Femur (tissue), 1 donor: ENCODE results near the gene PLEKHG5.
"Not testable (repeated sequence)": the region's sequence is repeated elsewhere in the genome, so short reads cannot be mapped to it uniquely, and the experiment has no call there.

Source experiments
- DNase-seq: peaks from one replicate; pipeline ENCODE4 v3.0.0-alpha.2; 2017

The PLEKHG5 gene

DNA sequence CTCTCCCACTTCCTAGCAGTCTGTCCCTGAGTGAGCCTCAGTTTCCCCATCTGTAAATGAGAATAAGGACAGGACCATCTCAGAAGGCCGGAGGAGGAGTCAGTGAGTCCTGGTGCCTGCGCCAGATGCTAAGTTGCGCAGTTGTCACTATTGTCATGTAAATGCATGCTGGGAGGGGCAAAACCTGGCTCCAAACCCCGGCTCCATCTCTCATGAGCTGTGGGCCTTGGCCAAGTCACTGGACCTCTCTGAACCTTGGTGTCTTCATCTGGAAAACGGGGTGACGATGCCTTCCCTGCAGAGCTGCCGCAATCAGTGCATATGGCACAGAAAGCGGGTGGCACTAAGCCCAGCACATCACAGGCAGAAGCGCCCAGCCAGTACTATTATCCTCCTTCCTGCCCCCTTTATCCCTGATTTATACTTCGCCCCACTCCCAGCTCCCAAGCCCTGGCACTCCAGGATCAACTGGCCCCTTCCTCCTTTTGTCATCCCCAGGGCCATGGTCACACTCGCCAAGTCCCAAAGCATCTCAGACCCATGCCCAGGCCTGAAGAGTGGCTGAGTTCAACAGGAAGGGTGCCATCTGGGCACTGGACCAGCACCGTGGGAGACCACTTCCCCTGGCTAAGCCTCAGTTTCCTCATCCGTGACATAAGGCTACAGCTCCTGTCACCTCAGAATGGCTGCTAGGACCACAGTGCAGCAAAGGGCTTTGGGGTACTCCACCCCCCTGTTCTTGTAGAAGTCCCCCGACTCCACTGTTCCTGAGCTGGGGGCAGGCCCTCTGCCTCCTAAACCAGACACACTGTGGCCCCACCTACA lies 4.3 kb upstream of the PLEKHG5 start:
- peak; percentile 24 for DNase-seq

DNA sequence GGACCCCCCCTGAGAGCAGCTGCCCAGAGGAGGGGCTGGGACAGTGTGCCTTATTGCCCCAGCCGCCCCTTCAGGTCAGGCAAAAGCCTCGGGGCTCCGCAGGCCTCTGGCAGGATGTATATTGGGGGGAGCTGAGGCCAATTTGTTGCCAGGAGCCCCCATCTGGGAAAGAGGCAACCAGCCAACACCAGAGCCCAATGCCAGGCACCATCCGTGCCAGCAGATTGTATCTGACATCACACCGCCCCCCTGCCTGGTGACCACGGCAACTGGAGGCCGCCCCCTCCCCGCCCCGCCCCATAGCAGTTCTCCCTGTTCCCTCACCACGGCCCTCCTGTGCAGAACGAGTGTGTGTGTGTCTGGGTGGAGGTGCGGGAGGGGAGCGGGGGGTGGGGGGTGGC lies 3.6 kb upstream of the PLEKHG5 start:
- peak; percentile 39 for DNase-seq

GRCh38 chr1:6494627-6495026 lies 3.2 kb upstream of the PLEKHG5 start:
- DNase-seq: no peak

DNA sequence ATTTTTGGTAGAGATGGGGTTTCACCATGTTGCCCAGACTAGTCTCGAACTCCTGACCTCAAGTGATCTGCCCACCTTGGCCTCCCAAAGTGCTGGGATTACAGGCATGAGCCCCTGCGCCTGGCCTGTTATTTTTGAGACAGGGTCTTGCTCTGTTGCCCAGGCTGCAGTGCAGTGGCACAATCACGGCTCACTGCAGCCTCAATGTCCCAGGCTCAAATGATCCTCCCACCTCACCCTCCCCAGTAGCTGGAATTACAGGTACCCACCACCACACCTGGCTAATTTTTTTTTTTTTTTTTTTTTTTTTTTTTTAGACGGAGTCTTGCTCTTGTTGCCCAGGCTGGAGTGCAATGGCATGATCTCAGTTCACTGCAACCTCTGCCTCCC lies 2.4 kb upstream of the PLEKHG5 start:
- not testable (repeated sequence) for DNase-seq

GRCh38 chr1:6491966-6492365 lies 499 bp upstream of the PLEKHG5 start:
- no peak for DNase-seq

DNA sequence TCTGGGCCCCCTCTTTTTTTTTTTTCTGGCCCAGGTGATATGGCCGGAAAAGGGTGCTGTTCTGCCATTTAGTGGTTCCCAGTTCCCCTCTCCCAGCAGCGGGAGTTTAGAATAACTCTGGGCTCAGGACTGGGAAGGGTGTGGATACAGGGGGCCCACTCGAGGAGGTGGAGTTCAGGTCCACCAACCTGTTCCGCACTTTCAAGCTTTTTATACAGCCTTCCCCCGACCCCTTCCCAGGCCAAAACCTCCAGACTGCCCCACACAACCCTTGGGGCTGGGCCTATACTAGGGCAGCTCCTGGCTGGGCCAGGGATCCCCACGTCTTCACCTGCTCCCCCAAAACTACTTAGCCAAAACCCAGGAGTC lies 402 bp downstream of the PLEKHG5 start:
- no peak for DNase-seq

- DNase-seq: no peak
These were observed 1.0 kb downstream of the PLEKHG5 start for GRCh38 chr1:6490181-6491080.

- DNase-seq: peak; percentile 79
These were observed 1.7 kb downstream of the PLEKHG5 start for GRCh38 chr1:6489799-6490180.

DNA sequence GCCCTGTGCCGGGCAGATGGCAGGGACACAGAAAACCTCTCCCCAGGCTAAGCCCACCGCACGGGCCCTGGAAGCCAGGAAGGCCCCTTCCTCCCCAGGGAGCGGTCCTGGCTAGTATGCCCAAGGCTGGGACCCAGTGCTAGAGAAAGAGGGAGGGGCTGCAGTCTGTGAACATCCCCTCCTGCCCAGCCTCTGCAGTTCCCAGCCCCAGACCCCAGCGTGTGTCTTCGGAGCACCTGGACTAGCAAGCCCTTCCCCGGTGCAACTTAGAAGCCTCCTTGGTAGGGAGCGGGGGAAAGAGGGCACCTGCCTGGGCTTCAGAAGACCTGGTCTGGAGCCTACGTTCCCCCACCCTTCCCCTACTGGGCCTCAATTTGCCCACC lies 2.1 kb downstream of the PLEKHG5 start:
- no peak for DNase-seq

GRCh38 chr1:6488602-6489382 lies 2.7 kb downstream of the PLEKHG5 start:
- DNase-seq: no peak

- DNase-seq: no peak
These were observed 3.5 kb downstream of the PLEKHG5 start for GRCh38 chr1:6487804-6488484.

DNA sequence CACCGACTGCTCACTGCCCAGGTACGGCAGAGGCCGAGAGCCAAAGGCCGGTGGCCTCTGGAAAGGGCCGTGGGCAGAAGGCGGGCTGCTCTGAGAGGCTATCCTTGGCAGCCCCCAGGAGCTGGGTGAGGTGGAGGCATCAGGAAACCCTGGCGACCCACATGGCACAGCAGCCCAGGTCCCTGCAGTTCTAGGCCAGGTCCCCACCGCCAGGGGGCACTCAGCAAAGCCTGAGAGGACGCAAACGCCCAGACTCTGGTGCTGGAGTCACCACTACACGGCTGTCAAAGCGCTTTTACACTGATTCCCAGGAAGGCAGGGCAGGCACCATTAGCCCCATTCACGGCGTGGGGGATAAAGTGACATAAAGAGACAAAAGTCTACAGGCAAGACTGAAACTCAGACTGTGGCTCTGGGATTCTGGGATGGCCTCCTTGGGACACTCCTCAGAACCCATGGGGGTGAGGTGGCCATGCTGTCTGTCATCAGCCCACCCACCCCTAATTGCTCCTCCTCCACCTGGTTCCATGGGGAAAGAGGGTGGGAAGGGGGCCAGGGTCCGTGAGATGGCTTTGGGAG lies 4.9 kb downstream of the PLEKHG5 start:
- peak; percentile 88 for DNase-seq

DNA sequence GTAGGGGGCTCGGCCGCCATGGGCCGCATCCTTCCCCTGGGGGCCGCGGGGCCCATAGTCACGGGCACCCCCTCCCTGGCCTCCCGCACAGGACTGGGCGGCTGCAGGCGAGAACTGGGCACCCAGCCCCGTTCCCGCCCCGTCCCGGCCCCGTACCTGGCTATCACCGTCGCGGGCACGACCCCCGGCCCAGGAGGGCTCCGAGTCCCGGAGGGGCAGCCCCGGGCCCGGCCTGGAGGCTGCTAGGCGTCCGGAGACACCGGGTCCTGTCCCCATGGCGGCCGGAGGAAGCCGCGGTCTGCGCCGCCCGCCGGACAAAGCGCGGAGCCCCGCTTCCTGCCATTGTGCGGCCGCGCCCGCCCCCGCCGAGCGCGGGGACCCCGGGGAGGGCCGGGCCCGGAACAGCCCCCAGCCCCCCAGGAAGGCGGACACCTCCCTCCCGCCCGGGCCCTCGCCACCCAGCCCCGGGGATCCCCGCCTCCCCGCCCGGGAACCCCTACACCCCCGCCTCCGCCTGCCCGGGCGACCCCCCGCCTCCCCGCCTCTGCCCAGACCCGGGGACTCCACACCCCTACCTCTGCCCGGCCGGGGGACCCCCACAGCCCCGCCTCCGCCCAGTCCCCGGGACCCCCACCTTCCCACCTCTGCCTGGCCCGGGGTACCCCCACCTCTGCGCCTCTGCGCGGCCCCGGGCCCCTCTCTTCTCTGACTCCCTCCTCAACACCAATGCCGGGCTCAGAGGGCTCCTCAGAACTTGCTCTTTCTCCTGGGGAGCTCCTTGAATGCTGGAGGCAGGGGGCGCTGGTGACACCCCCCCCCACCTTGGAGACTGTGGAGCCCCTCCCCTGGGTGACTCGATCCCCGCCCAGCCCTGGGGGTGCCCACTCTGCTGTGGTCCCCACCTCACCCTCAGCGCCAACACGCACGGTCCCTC lies 6.0 kb downstream of the PLEKHG5 start:
- DNase-seq: no peak

DNA sequence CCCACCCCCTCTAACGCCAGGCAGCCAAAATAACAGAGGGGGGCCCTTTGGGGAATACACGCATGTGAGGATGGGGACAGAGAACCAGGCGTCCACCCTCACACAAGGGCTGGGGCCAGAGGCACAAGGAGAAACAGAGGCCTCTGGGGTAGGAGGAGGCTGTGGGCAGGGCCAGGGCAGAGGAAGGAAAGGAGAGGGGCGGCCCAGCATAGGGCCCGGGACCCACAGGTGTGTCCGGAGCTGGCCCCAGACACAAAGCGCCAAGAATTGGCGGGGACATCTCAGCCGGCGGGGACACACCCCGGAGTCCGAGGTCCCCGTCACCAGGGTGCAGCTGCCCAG lies 6.7 kb downstream of the PLEKHG5 start:
- DNase-seq: no peak

DNA sequence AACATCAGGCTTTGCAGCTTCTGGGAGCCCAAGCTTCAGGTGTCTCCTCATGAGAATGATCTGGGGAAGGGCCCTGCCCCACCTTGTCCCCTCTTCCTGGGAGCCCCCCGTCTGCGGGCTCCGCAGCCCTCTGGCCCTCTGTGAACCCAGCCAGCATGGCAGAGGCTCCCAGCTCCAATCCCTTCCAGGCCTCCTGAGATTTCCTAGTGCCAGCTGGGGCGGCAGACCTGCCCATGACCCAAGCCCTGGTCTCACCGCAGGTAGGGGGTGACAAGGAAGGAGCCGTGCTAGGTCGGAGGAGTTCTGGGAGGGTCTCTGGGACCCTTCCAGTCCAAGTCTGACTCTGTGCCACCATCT lies 7.7 kb downstream of the PLEKHG5 start:
- no peak for DNase-seq

- DNase-seq: no peak
These were observed 8.3 kb downstream of the PLEKHG5 start for GRCh38 chr1:6483017-6483760.

- no peak for DNase-seq
These were observed 9.6 kb downstream of the PLEKHG5 start for GRCh38 chr1:6481820-6482219.

DNA sequence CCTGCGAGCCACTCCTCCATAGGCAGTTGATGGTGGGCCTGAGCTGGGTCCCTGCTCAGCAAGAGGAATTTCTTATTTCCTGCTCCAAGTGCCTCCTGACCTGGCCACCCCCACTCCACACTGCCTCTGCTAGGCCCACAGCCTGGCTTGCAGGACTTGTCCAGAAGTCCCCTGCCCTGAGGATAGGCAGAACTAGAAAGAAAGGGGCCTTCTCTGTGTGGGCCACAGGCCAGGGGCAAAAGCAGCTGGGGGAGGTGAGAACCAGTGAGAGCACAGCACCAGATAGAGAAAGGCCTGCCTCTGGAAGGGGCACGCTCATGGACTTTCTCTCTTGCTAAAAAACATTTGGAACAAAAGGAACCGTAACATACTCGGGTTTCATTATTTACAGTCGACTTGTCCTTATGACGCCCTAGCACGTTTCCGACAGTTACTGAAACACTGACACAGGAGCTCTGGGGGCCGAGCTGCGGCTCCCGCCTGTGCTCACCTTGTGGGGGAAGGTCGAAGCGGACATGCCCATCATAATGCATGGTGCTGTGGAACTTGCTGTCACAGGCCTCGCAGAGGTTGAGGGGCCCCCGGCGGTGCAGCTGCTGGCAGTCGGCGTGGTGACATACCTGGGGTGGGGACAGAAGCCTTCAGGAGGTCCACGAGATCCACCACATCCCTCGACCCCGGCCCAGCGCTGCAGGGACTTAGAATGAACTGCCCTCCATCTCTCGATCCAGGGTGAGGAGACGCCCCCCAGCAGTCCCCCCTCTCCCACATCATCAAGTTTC lies 14.2 kb downstream of the PLEKHG5 start:
- no peak for DNase-seq

GRCh38 chr1:6476483-6476882 lies 15.0 kb downstream of the PLEKHG5 start:
- no peak for DNase-seq
